Liver (tissue), 9 donors: ENCODE measurements around the gene ANTXR2. TPM values are rescaled to one million over a fixed set of nuclear protein-coding genes. Genes with fewer than 3 reads are reported as not detected.

Source experiments
- DNase-seq: peaks from one replicate; pipeline ENCODE4 v3.0.0-alpha.2; 2017; ENCODE audit warnings: low spot score
- H3K27ac ChIP-seq, 2 donors: one replicate each; pipeline ENCODE4 v1.7.0; 2013; ENCODE audit warnings: inconsistent platforms in 2 of 2, low read length in 2 of 2, control low read depth in 1 of 2, low read depth in 1 of 2, mild to moderate bottlenecking in 1 of 2
- H3K27me3 ChIP-seq, 4 donors: one replicate each; pipeline versions ENCODE4 v1.6.1 to v1.7.0; 2013; ENCODE audit warnings: low read length in 3 of 4, inconsistent platforms in 1 of 4, mild to moderate bottlenecking in 1 of 4, moderate library complexity in 1 of 4; ENCODE audit not compliant: control insufficient read depth in 4 of 4, insufficient read depth in 4 of 4
- H3K36me3 ChIP-seq, 4 donors: one replicate each; pipeline versions ENCODE4 v1.6.1 to v1.7.0; 2013; ENCODE audit warnings: low read length in 3 of 4, mild to moderate bottlenecking in 3 of 4, low read depth in 1 of 4, moderate library complexity in 1 of 4; ENCODE audit not compliant: control insufficient read depth in 4 of 4, insufficient read depth in 3 of 4
- H3K4me1 ChIP-seq, 4 donors: one replicate each; pipeline versions ENCODE4 v1.6.1 to v1.7.0; 2013; ENCODE audit warnings: low read length in 3 of 4, mild to moderate bottlenecking in 3 of 4, moderate library complexity in 1 of 4; ENCODE audit not compliant: control insufficient read depth in 4 of 4, insufficient read depth in 4 of 4
- H3K4me3 ChIP-seq, 3 donors: one replicate each; pipeline versions ENCODE4 v1.6.1 to v1.7.0; 2013; ENCODE audit warnings: low read length in 3 of 3, control low read depth in 1 of 3, low read depth in 1 of 3, mild to moderate bottlenecking in 1 of 3
- H3K9ac ChIP-seq, 2 donors: one replicate each; pipeline ENCODE4 v1.7.0; 2013; ENCODE audit warnings: low read length in 2 of 2, mild to moderate bottlenecking in 2 of 2, moderate library complexity in 2 of 2, control low read depth in 1 of 2, low read depth in 1 of 2
- H3K9me3 ChIP-seq, 4 donors: one replicate each; pipeline versions ENCODE4 v1.6.1 to v1.7.0; 2013; ENCODE audit warnings: low read length in 3 of 4; ENCODE audit not compliant: control insufficient read depth in 4 of 4
- ATF3 ChIP-seq: IDR thresholded peaks from 2 replicates; pipeline ENCODE4 v1.6.1; 2016; ENCODE audit warnings: antibody characterized with exemption
- CTCF ChIP-seq: fragments of 150-350 bp; IDR thresholded peaks from 2 replicates; pipeline ENCODE4 v1.5.1; 2017; ENCODE audit warnings: improper control_type of control experiment, low read depth, low read length; ENCODE audit not compliant: missing input control
- EGR1 ChIP-seq, 2 donors: IDR thresholded peaks; 2 replicates each; pipeline ENCODE4 v1.6.1; 2016 to 2018; ENCODE audit warnings: antibody characterized with exemption in 2 of 2, low read depth in 2 of 2
- FOXA1 ChIP-seq: IDR thresholded peaks from 2 replicates; pipeline ENCODE4 v1.6.1; 2016; ENCODE audit warnings: antibody characterized with exemption
- FOXA2 ChIP-seq: IDR thresholded peaks from 2 replicates; pipeline ENCODE4 v1.6.1; 2016; ENCODE audit warnings: antibody characterized with exemption
- GABPA ChIP-seq, 2 donors: IDR thresholded peaks in 1 of 2; conservative IDR thresholded peaks in 1 of 2; 2 replicates each; pipeline ENCODE4 v1.6.1; 2016; ENCODE audit warnings: antibody characterized with exemption in 2 of 2, mild to moderate bottlenecking in 1 of 2, moderate library complexity in 1 of 2
- HNF4A ChIP-seq, 2 donors: conservative IDR thresholded peaks; 2 replicates each; pipeline ENCODE4 v1.6.1; 2016; ENCODE audit warnings: antibody characterized with exemption in 2 of 2, mild to moderate bottlenecking in 2 of 2
- HNF4G ChIP-seq: IDR thresholded peaks from 2 replicates; pipeline ENCODE4 v1.6.1; 2016; ENCODE audit warnings: antibody characterized with exemption
- JUND ChIP-seq, 2 donors: IDR thresholded peaks; 2 replicates each; pipeline ENCODE4 v1.6.1; 2016; ENCODE audit warnings: antibody characterized with exemption in 2 of 2
- MAX ChIP-seq: IDR thresholded peaks from 2 replicates; pipeline ENCODE4 v1.6.1; 2016; ENCODE audit warnings: antibody characterized with exemption
- NR2F2 ChIP-seq: IDR thresholded peaks from 2 replicates; pipeline ENCODE4 v1.6.1; 2016; ENCODE audit warnings: antibody characterized with exemption
- RAD21 ChIP-seq, 2 donors: IDR thresholded peaks; 2 replicates each; pipeline ENCODE4 v1.6.1; 2016; ENCODE audit warnings: antibody characterized with exemption in 2 of 2, mild to moderate bottlenecking in 2 of 2
- REST ChIP-seq: IDR thresholded peaks from 2 replicates; pipeline ENCODE4 v1.6.1; 2016; ENCODE audit warnings: antibody characterized with exemption, mild to moderate bottlenecking
- RXRA ChIP-seq, 2 donors: IDR thresholded peaks; 2 replicates each; pipeline ENCODE4 v1.6.1; 2017 to 2018; ENCODE audit warnings: antibody characterized with exemption in 2 of 2, mild to moderate bottlenecking in 1 of 2
- SP1 ChIP-seq: IDR thresholded peaks from 2 replicates; pipeline ENCODE4 v1.6.1; 2018; ENCODE audit warnings: antibody characterized with exemption, mild to moderate bottlenecking
- TAF1 ChIP-seq: conservative IDR thresholded peaks from 2 replicates; pipeline ENCODE4 v1.6.1; 2016; ENCODE audit warnings: antibody characterized with exemption, mild to moderate bottlenecking
- ZBTB33 ChIP-seq: IDR thresholded peaks from 2 replicates; pipeline ENCODE4 v1.6.1; 2016; ENCODE audit warnings: antibody characterized with exemption
- WGBS: extraction: QIAGEN DNeasy Blood & Tissue Kit; methylation state at CpG from one replicate; pipeline ENCODE4 v1.1.7; 2013; 5-methylcytosine and 5-hydroxymethylcytosine counted together
- polyA plus RNA-seq, 2 donors: library from polyadenylated mRNA; stranded (reverse) in 1 of 2; unstranded in 1 of 2; fragments of 200-250 nt in 1 of 2; fragments of >200 nt in 1 of 2; fragmentation: Nextera tagmentation in 1 of 2; extraction: Ambion mirVana in 1 of 2; gene quantifications; one replicate each; pipeline versions ENCODE4 v1.2.1 to v1.2.3, GENCODE V29; 2013 to 2015
- total RNA-seq, 2 donors: library from RNA; depleted of rRNA; stranded (reverse); fragments of >200 nt; gene quantifications; one replicate each; pipeline ENCODE4 v1.2.3, GENCODE V29; 2014
- donor health status: healthy.
- donor health status: healthy.
- donor health status: healthy.
- donor health status: healthy.
- donor health status: healthy.

The ANTXR2 gene
- total and polyA plus RNA-seq, 4 donors, result 16.1 to 30.5 (median 21.3) TPM

- Histone ChIP-seq H3K4me1 (peaks cover 2 to 20% (median 11%) of the 10 kb centered on the region in 4 donors), H3K27ac (no peak overlapping the region), H3K9me3 (no peaks in the 10 kb centered on the region), H3K27me3 (no peaks in the 10 kb centered on the region), H3K36me3 (peaks cover 0 to 14% (median 3%) of the 10 kb centered on the region in 4 donors), H3K4me3 (no peak overlapping the region), H3K9ac (no peak overlapping the region)
- WGBS, result 76% methylated on average over 3 of the region's 3 CpGs
- no peak for DNase-seq
- TF ChIP-seq RXRA (IDR thresholded peaks at IDR 0.05) (no peak), FOXA2 (no peak), MAX (no peak), ZBTB33 (no peak), JUND (IDR thresholded peaks at IDR 0.05) (no peak), HNF4A (conservative IDR thresholded peaks at IDR 0.05) (no peak), FOXA1 (no peak), RAD21 (IDR thresholded peaks at IDR 0.05) (no peak), TAF1 (no peak), EGR1 (IDR thresholded peaks at IDR 0.05; ENCODE audit: low read depth in 2 of 2) (no peak), SP1 (no peak), REST (no peak)
Measured at GRCh38 chr4:80062527-80062926, 10.5 kb downstream of the ANTXR2 start.

GRCh38 chr4:80060804-80061203 is 12.2 kb downstream of the ANTXR2 start:
- no peak overlapping the region for H3K9ac ChIP-seq
- TF ChIP-seq HNF4A (conservative IDR thresholded peaks at IDR 0.05) (no peak), JUND (IDR thresholded peaks at IDR 0.05) (no peak), NR2F2 (no peak), CTCF (no peak), SP1 (no peak), FOXA2 (no peak), RAD21 (IDR thresholded peaks at IDR 0.05) (no peak), GABPA (IDR thresholded peaks at IDR 0.05 in 1 of 2, conservative IDR thresholded peaks at IDR 0.05 in 1 of 2) (no peak), MAX (no peak), REST (no peak), RXRA (IDR thresholded peaks at IDR 0.05) (no peak), TAF1 (no peak), EGR1 (IDR thresholded peaks at IDR 0.05; ENCODE audit: low read depth in 2 of 2) (no peak), HNF4G (no peak), ATF3 (no peak)
- H3K27ac ChIP-seq, result no peak overlapping the region
- peaks cover 2 to 16% (median 8%) of the 10 kb centered on the region in 4 donors for H3K4me1 ChIP-seq
- no peaks in the 10 kb centered on the region for H3K27me3 ChIP-seq
- H3K36me3 ChIP-seq, result peaks cover 0 to 7% (median 0%) of the 10 kb centered on the region in 4 donors
- H3K4me3 ChIP-seq, result no peak overlapping the region
- no peak for DNase-seq
- 98% methylated on average over 4 of the region's 4 CpGs for WGBS
- no peaks in the 10 kb centered on the region for H3K9me3 ChIP-seq
